Measurements from ENCODE around the gene PDGFD. TPM values are rescaled to one million over a fixed set of nuclear protein-coding genes. Genes with fewer than 3 reads are reported as not detected.

The PDGFD gene
- not detected for total RNA-seq

DNA sequence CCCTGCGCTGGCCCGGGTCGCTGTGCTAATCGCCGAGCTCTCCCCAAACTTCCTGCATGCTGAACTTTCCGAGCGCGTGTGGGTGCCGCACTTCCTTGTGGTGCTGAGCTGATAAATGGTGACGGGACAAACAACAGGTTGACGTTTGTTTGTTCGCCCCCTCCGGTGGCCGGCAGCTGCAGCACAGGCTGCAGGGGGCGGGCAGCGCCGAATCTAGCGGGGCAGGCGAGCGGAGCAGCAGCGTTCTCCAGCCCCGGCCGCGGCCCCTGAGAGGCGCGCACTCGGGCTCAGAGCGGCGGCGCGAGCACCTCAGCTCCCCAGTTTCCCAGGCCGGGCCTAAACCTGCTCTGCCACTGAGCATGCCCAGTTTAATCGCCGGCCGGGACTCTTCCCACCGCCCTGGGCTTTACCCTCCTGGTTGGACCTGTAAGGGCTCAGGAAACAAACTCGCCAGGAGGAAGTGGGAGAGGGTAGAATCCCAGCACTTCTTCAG is at the start of gene PDGFD:
PDGFD (minus strand) TSS at position 120 of the 493 bp plus-strand sequence.
- Mint-ChIP-seq H3K27ac (no peak within 1 kb of the TSS), H3K9me3 (no peaks in the 10 kb centered on the region), H3K36me3 (peaks cover 0 to 5% of the 10 kb centered on the region in 2 donors)
- ATAC-seq (peak in 1 of 2 donors; percentile 73), DNase-seq (ENCODE audit: low spot score in 2 of 2) (peak in 1 of 2 donors; percentile 2)

DNA sequence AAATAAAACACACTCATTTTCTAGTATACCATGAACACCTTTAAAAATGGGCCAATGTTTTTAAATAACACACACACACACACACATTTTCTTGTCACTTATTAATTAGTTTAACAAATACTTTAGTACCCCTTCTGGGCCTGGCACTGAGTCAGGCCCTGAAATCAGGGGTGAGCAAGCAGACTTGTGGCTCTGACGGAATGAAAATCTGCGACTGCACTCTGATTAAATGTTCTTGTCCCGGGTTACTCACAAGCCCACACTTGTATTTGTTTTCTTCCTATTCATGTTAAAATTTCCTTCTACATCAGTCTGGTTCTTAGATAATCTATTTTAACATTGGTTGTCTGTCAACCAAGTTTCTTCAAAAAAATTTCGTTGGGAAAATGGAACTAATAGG is 43.0 kb upstream of the PDGFD start:
- Mint-ChIP-seq H3K27ac (no peak overlapping the region), H3K36me3 (peaks cover 0 to 6% of the 10 kb centered on the region in 2 donors), H3K9me3 (peaks cover 6 to 10% of the 10 kb centered on the region in 2 donors)
- ATAC-seq (no peak), DNase-seq (ENCODE audit: low spot score in 2 of 2) (no peak)

DNA sequence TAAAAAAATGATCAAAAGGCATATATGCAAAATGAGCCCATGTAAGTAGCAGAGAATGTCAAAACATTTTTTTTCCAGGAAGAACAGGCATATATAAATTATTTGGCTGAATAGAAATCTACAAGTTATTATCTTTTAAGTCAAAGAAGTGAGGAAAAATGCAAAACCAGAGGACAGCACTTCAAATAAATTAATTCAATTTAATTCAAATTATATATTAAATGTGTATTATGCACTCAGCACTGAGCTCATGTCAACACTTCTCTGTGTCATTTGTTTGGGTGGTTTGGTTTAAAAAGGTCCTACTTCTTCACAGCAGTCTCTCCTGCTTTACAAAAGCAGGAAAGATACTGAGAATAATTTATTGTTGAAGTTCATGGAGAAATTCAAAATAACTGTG is 41.9 kb upstream of the PDGFD start:
- no peak for DNase-seq (ENCODE audit: low spot score in 2 of 2)
- H3K27ac Mint-ChIP-seq, result no peak overlapping the region
- H3K9me3 Mint-ChIP-seq, result peaks cover 0 to 3% of the 10 kb centered on the region in 2 donors
- no peaks in the 10 kb centered on the region for H3K36me3 Mint-ChIP-seq
- ATAC-seq, result no peak

DNA sequence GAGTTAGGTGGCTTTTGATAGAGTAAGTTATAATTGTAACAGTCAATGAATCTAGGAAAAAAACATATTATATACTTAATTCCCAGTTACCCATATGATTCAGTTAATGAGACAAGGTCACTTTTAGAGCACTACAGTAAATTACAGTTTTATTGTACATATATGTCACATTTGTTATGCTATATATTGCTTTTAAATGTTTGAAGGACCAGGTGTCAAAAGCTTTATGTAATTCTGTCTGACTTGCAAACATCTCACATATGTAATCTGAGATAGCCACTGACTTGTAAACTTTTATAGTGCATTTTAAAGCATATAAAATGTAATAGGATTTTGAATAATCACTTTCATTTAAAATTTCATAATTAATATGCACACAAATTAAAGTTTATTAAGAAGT is 36.7 kb upstream of the PDGFD start:
- no peak overlapping the region for H3K27ac Mint-ChIP-seq
- no peak for DNase-seq (ENCODE audit: low spot score in 2 of 2)
- H3K9me3 Mint-ChIP-seq, result peaks cover 0 to 7% of the 10 kb centered on the region in 2 donors
- no peaks in the 10 kb centered on the region for H3K36me3 Mint-ChIP-seq
- ATAC-seq, result no peak

DNA sequence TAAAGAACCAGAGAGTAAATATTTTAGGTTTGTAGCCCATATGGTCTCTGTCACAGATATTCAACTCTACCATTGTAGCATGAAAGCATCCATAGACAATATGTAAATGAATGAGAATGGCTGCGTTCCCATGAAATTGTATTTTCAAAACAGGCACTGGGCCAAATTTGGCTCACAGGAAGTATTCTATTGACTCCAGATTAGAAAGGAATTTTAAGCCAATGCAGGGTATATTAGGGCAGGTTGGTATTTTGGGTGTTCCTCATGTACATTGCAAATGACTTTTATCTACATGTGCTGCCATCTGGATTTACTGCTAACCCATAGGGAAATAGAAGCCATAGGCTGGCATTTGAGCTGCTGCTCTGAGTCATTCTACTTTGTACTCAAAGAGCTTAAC is 35.1 kb upstream of the PDGFD start:
- no peak overlapping the region for H3K27ac Mint-ChIP-seq
- DNase-seq (ENCODE audit: low spot score in 2 of 2), result no peak
- no peaks in the 10 kb centered on the region for H3K36me3 Mint-ChIP-seq
- ATAC-seq, result no peak
- H3K9me3 Mint-ChIP-seq, result peaks cover 0 to 7% of the 10 kb centered on the region in 2 donors

DNA sequence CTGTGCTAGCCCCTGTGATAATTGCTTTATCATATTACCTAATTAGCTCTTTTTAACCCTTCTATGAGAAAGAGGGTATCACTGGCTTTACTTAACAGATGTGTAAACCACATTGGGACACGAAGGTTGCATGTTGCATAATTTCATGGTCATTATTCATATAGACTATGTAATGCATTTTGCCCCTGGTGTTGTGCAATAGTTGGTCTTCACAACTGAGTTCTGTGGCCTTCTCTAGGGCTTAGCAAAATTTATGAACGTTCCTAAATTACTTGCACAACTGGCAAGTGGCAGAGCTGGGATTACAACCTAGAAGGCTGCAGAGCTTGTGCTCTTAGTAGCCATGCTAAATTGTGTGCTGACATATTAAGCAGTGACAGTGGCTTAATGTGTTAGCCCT is 34.6 kb upstream of the PDGFD start:
- ATAC-seq, result no peak
- no peak for DNase-seq (ENCODE audit: low spot score in 2 of 2)

DNA sequence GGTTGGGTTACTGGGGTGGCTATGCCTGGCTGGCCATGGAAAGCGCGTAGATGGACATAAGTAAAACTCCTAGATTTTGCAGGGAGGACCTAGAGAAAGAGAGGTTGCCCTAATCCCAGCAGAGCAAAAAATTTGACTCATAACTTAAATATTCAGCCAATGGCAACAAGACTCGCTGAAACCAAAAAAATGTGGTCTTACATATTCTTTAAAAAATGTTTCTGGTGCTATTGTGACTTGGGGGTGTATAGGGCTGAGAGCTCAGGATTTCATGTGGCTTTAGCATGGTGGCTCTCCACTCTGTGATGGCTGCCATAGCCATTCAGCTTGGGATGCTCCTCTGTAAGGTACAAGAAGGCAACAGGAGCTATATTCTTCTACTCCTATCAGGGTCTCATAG is 27.2 kb upstream of the PDGFD start:
- DNase-seq (ENCODE audit: low spot score in 2 of 2), result no peak
- no peak for ATAC-seq
- H3K27ac Mint-ChIP-seq, result no peak overlapping the region
- peaks cover 0 to 3% of the 10 kb centered on the region in 2 donors for H3K9me3 Mint-ChIP-seq
- no peaks in the 10 kb centered on the region for H3K36me3 Mint-ChIP-seq

More for the DNA sequence above, 34.6 kb upstream of the PDGFD start:
- Mint-ChIP-seq H3K36me3 (no peaks in the 10 kb centered on the region), H3K9me3 (peaks cover 0 to 7% of the 10 kb centered on the region in 2 donors), H3K27ac (no peak overlapping the region)

DNA sequence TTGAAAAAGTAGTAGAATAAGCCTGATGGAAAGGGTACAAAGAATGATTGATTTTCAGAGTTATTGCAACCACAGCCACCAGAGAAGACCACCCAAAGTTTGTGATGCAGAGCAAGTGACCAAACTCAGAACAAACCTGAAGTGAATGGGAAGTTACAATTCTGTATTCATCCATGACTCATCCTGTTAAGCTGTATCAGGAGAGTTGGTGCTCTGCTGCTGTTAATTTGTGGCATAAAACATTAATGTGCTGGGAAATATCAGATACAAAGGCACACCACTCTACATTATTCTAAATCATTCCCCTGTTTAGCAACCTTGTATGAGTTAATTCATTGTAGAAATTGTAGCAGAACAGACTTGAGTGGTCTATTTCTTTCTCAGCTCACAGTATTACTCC is 19.6 kb upstream of the PDGFD start:
- no peaks in the 10 kb centered on the region for H3K36me3 Mint-ChIP-seq
- H3K9me3 Mint-ChIP-seq, result no peaks in the 10 kb centered on the region
- DNase-seq (ENCODE audit: low spot score in 2 of 2) (no peak), ATAC-seq (no peak)
- H3K27ac Mint-ChIP-seq, result no peak overlapping the region

DNA sequence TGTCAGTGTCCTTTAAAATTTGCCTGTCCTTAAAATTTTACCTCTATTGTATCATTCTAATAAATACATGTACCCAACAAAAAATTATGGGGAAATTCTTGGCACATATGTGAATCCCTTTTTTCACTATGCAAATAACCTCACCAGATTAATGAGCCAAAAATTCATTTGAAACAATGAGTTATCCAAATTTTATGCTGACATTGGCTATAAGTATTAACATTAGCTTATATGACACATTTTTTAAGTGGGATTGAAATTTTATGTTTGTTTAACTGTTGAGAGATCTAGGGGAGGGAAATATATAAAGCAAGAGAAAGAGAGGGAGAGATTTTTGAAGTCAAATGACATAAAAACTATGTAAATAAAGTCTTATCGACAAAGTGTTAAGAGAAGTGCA is 11.8 kb upstream of the PDGFD start:
- no peak overlapping the region for H3K27ac Mint-ChIP-seq
- H3K36me3 Mint-ChIP-seq, result no peaks in the 10 kb centered on the region
- ATAC-seq, result no peak

DNA sequence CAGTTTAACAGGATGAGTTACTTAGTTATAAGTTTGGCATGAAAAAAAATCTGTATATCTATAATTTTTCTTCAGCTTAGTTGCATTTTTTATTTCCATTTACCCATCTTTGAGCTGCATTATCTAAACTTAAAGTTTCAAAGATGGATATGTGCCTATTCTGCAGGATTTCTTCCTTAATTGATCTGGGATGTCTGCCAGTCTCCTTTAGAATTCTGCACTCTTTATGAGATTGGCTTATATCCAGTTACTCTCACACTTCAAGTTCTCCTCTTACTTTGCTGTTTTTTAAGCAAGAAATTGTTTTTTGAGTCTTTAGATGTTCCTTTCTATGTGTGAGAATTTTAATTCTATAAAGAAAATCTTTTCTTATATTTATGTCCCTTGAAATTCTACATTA is 5.1 kb upstream of the PDGFD start:
- DNase-seq (ENCODE audit: low spot score in 2 of 2) (no peak), ATAC-seq (no peak)
- Mint-ChIP-seq H3K9me3 (no peaks in the 10 kb centered on the region), H3K36me3 (peaks cover 0 to 5% of the 10 kb centered on the region in 2 donors), H3K27ac (no peak overlapping the region)

More for the DNA sequence above, 11.8 kb upstream of the PDGFD start:
- DNase-seq (ENCODE audit: low spot score in 2 of 2), result no peak
- H3K9me3 Mint-ChIP-seq, result no peaks in the 10 kb centered on the region

DNA sequence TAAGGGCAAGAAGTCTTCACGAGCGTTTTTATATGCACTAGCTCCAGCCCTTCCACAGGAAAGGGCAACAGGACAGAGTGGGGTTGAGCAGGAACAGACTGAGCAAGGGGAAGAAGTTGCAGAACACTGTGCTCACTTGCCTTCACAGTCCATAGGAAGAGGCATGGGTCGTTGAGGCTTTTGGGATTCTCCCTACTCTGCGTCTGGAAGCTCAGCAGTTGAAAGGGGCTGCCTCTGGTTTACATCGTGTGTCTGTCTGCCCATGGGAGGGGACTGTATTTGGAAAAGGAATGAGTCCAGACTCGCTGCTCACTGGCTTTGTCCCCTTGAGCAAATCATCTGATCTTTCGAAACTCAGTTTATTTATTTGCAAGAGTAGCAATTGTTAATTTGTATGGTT is 1.1 kb upstream of the PDGFD start:
- no peaks in the 10 kb centered on the region for H3K9me3 Mint-ChIP-seq
- H3K27ac Mint-ChIP-seq, result no peak overlapping the region
- ATAC-seq (no peak), DNase-seq (ENCODE audit: low spot score in 2 of 2) (no peak)
- H3K36me3 Mint-ChIP-seq, result peaks cover 0 to 5% of the 10 kb centered on the region in 2 donors

DNA sequence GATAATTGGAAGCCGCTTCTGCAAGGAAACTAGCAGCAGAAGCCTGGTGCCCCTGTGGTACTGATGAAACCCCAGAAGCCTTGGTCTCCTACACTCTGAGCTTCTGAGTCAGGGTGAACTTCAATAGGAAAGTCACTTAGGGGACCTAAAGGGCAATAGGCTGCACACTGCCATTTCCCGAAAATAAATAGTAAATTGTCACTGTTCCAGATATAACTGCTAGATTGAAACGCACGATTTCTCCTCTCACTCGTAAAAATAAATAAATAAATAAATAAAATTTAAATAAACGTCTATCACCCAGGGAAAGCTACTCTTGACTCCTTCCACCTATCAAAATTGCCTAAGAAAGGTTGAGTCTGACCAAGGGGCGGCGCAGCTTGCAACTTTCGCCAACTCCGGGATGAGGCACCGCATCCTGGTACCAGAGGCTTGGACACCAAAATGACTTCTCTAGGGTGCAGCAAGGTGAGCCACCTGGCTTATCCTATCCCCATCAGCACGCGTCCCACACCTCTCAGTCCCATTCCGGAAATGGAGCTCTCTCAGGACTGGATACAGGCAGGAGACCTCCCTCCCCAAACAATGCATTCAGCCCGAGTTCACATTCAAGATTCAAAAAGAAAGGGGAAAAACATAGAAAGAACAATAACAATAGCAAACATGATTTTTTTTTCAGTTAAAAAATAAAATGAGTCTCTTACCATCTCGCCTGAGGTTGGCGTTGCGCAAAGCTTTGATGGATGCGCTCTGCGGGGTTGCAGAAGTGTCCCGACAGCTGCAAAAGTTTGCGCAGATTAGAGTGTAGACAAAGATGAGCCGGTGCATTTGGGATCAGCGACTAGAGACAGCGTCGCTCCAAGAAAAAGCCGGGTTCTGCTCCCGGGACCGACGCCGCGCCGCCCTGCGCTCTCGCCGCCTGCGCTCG is 583 bp downstream of the PDGFD start:
- DNase-seq (ENCODE audit: low spot score in 2 of 2) (no peak), ATAC-seq (peak in 1 of 2 donors; percentile 26)
- no peaks in the 10 kb centered on the region for H3K9me3 Mint-ChIP-seq
- peaks cover 0 to 5% of the 10 kb centered on the region in 2 donors for H3K36me3 Mint-ChIP-seq
- H3K27ac Mint-ChIP-seq, result no peak overlapping the region

DNA sequence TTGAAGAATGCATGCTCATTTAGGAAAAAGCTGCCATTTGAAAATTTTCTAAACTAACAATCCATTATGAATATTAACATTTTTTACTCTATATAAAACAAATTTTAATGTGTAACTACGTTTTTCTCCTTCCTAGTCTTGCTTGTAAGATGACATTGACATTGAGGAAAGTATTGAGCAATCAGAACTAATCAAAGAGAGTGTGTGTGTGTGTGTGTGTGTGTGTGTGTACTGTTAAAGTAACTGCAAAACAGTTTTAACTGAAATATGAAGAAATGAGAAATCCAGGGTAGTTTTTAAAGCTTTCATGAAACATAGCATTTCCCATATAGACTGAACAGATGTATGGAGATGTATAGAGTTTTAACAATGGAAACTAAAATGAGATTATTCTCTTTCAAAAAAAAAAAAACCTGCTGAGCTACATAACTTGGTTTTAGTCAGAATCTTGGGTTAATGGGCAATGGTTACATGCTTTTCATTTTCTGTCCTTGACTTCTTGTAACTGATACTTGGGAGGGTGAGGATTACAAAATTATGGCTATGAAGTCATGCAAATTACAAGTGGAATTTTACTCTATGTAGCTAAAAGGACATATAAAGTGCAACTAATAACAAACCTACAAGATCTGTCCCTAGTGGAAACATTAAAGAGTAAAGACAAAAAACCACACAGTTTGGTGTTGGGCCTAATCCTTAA is 2.0 kb downstream of the PDGFD start:
- ATAC-seq (no peak), DNase-seq (ENCODE audit: low spot score in 2 of 2) (no peak)
- H3K27ac Mint-ChIP-seq, result no peak overlapping the region

DNA sequence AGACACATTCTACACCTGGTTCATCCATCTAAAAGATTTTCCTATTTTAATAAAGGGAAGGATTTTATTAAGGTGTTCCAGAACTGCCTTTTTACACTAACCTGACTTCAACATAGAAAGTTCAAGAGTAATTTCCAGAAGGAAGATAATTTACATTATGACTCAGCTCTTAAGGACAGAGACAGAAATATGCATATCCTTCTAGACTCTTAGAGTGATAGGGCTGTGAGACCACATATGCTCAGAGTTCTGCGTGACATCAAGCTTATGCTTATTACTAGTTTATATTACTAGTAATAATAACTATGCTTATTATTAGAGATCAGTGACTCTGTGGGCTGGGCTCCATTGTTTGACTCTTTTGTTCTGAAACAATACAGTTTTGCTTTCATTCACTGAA is 4.6 kb downstream of the PDGFD start:
- Mint-ChIP-seq H3K9me3 (no peaks in the 10 kb centered on the region), H3K36me3 (no peaks in the 10 kb centered on the region), H3K27ac (no peak overlapping the region)
- ATAC-seq (no peak), DNase-seq (ENCODE audit: low spot score in 2 of 2) (no peak)

More for the DNA sequence above, 2.0 kb downstream of the PDGFD start:
- H3K36me3 Mint-ChIP-seq, result peaks cover 0 to 5% of the 10 kb centered on the region in 2 donors
- no peaks in the 10 kb centered on the region for H3K9me3 Mint-ChIP-seq

DNA sequence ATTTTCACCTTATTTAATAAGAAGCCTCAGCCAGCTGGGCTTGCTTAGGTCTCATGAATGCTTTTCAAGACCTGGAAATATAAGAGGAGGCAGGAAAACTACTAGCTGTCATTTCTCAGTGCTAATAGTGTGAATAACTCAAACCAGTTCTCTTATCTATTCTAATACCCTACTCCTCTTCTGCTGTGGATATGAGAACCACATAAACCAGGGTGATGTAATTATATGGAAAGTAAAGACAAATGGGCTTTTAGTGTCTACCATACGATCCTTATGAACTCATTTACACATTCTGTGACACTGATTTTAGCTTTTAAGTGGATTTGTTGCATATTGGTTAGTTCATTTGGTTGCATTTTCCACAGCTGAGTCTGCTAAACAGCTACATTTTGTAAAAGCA is 8.6 kb downstream of the PDGFD start:
- no peaks in the 10 kb centered on the region for H3K36me3 Mint-ChIP-seq
- no peak for ATAC-seq

DNA sequence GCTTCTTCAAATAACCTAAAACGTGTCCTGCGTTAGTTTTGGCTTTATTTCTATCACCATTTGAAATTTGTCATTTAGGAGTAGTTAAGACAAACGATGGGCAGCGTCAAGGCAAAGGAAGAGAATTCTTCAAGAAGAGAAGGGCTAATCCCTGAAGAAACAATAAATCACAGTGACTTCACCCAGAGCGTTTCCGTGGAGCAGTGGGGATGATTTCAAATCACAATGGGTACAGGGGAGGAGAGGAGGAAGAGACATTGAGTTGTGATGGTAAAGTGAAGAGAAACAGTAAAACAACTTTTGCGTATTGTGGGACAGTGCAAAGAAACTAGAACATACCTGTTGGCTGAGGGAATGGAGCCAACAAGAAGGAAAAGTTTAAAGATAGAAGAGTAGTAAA is 9.7 kb downstream of the PDGFD start:
- H3K36me3 Mint-ChIP-seq, result no peaks in the 10 kb centered on the region
- peaks cover 0 to 3% of the 10 kb centered on the region in 2 donors for H3K9me3 Mint-ChIP-seq
- DNase-seq (ENCODE audit: low spot score in 2 of 2) (no peak), ATAC-seq (no peak)
- H3K27ac Mint-ChIP-seq, result no peak overlapping the region

More for the DNA sequence above, 8.6 kb downstream of the PDGFD start:
- Mint-ChIP-seq H3K9me3 (peaks cover 0 to 3% of the 10 kb centered on the region in 2 donors), H3K27ac (no peak overlapping the region)
- no peak for DNase-seq (ENCODE audit: low spot score in 2 of 2)

DNA sequence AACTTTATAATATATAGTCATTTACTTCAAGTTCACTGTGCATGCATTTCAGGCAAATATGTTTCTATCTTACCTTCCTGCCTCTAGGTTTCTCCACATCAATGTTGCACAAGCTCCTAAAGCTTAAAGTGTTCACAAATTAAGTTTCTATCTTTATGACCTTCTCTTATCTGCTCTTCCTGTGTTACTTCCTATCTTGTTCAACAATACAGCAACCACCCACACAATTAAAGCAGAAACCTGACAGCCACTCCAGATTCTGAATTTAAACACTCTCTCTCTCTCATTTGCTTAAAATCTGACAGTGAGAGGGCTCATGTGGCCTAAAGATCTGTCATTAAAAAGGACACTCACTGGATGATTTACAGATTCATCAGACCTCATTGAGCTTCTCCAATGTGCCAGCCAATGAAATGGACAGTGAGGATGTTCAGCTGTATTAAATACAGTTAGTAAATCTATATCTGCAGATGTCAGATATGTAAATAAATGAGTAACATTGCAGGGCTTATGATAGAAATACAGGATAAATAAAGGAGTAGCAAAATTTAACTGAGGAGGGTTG is 10.9 kb downstream of the PDGFD start:
- Mint-ChIP-seq H3K9me3 (peaks cover 0 to 3% of the 10 kb centered on the region in 2 donors), H3K36me3 (no peaks in the 10 kb centered on the region), H3K27ac (no peak overlapping the region)
- no peak for ATAC-seq
- no peak for DNase-seq (ENCODE audit: low spot score in 2 of 2)
